Measurements from ENCODE around the gene MACO1. TPM values are rescaled to one million over a fixed set of nuclear protein-coding genes. Genes with fewer than 3 reads are reported as not detected.

MACO1 gene
- total and polyA plus RNA-seq, 2 of the 8 experiments (the other 6 are each of a cell fraction or from before 2014, with no cell fraction given): 3.5 to 15.1 TPM

DNA sequence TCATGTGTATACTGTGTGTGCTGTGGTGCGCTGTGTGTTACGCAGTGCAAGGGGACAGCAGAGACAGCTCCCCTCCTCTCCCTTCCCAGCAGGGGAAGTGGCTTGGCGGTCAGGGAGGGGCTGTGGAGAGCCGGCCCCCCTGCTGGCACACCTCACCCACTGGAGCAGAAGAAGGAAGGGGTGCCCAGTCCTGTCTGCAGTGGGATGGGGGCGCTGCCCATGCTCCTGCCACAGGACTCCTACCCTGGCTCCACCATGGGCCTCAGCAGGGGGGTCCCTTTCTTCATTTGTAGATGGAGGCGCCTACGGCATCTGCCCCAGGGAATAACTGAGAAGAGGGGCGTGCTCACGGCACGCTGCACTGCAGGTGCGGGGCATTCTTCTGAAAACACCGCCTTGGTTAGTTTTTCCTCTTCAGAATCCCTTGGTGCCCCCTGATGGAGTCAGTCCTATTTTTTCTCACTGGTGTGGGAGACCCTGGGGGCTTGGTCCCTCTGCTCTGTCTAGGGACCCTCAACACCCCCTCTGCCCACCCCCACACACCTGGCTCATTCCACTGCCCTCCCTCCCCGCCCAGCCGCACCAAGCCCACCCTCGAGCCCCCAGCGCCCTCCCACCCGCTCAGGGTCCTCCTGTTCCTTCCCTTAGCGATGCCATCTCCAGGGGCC, 99.0 kb downstream of the MACO1 start:
- CTCF ChIA-PET (ENCODE audit: partially characterized antibody): interaction anchor here (1.2 to 1.4 kb wide), 2 partner anchors 11 to 26 kb away, joined by 6 to 8 read pairs; no protein-coding TSS in a partner anchor
- no peak overlapping the region for H3K18ac ChIP-seq (ENCODE audit: extremely low read depth, low read length)

More for the DNA sequence above, 99.0 kb downstream of the MACO1 start:
- Histone ChIP-seq H4K8ac (ENCODE audit: extremely low read depth, insufficient read depth, low read length) (no peak overlapping the region), H3K4me2 (ENCODE audit: insufficient read depth in 1 of 2, low read depth in 2 of 2, low read length in 2 of 2) (no peak overlapping the region), H3K14ac (ENCODE audit: insufficient read length) (no peak overlapping the region), H2BK15ac (ENCODE audit: low read length) (peak overlapping the region; percentile 92), H2BK12ac (ENCODE audit: low read depth, low read length) (peak overlapping the region; percentile 72; the same call in 1 of the 2 replicates), H4K5ac (ENCODE audit: insufficient read length, low read depth, low read length) (no peak overlapping the region), H2BK5ac (ENCODE audit: low read depth, low read length) (no peak overlapping the region), H2BK20ac (ENCODE audit: low read length) (no peak overlapping the region), H3K23me2 (ENCODE audit: low read depth, low read length) (peaks cover 4% of the 10 kb centered on the region), H3K36me3 (ENCODE audit: control insufficient read depth in 2 of 4, insufficient read depth in 4 of 4, low read length in 3 of 4) (no peaks in the 10 kb centered on the region), H3K79me1 (ENCODE audit: low read depth, low read length) (no peaks in the 10 kb centered on the region), H4K20me1 (replicated peaks in 1 of 2; ENCODE audit: control insufficient read depth in 1 of 2, insufficient read depth in 2 of 2, low read length in 2 of 2) (peaks cover 0 to 3% of the 10 kb centered on the region in 2 experiments), H2AFZ (ENCODE audit: low read length) (no peak overlapping the region), H4K91ac (replicated peaks; ENCODE audit: insufficient read length, low read length) (no peak overlapping the region), H3K4ac (replicated peaks; ENCODE audit: insufficient read length, low read depth, low read length) (no peak overlapping the region), H3K4me1 (replicated peaks in 1 of 4; ENCODE audit: control insufficient read depth in 3 of 4, insufficient read depth in 4 of 4, low read length in 3 of 4) (peaks cover 0 to 5% (median 0%) of the 10 kb centered on the region in 4 experiments; a peak in 3 of 7 replicates), H3K9ac (replicated peaks in 1 of 4; ENCODE audit: extremely low read depth in 1 of 4, low read depth in 3 of 4, low read length in 3 of 4) (no peak overlapping the region), H2BK120ac (replicated peaks; ENCODE audit: low read depth, low read length) (no peak overlapping the region), H3K9me3 (ENCODE audit: insufficient read depth in 2 of 2, low read depth in 1 of 2, low read length in 1 of 2) (peaks cover 0 to 5% of the 10 kb centered on the region in 2 experiments; a peak in 1 of 4 replicates), H3K4me3 (ENCODE audit: extremely low read depth in 1 of 4, insufficient read depth in 2 of 4, low read depth in 3 of 4, low read length in 4 of 4) (no peak overlapping the region), H3K23ac (ENCODE audit: insufficient read length) (no peak overlapping the region), H3K27ac (ENCODE audit: low read depth, low read length) (no peak overlapping the region), H2AK5ac (ENCODE audit: low read depth, low read length) (peak overlapping the region; percentile 20; the same call in 1 of the 2 replicates), H3K56ac (replicated peaks; ENCODE audit: insufficient read length, low read depth, low read length) (peak overlapping the region; percentile 94), H3K27me3 (replicated peaks in 1 of 4; ENCODE audit: control insufficient read depth in 3 of 4, extremely low read depth in 1 of 4, insufficient read depth in 3 of 4, low read length in 3 of 4) (no peaks in the 10 kb centered on the region; a peak in 1 of 7 replicates), H3K79me2 (ENCODE audit: control insufficient read depth in 1 of 2, insufficient read depth in 2 of 2, low read length in 2 of 2) (no peaks in the 10 kb centered on the region)
- FAIRE-seq (no peak), DNase-seq (ENCODE audit: low read depth in 1 of 2, low spot score in 2 of 2) (no peak)
- no peak for TF ChIP-seq KDM4A (IDR thresholded peaks at IDR 0.05; ENCODE audit: low read depth, low read length, severe bottlenecking)
- TF ChIP-seq BRCA1 (IDR thresholded peaks at IDR 0.05; ENCODE audit: low read depth, low read length): no peak
- TF ChIP-seq TBP (IDR thresholded peaks at IDR 0.05; ENCODE audit: low read depth, low read length): no peak
- TF ChIP-seq RXRA (IDR thresholded peaks at IDR 0.05; ENCODE audit: insufficient read depth, low read depth, low read length): no peak
- no peak for TF ChIP-seq SIN3A (conservative IDR thresholded peaks at IDR 0.05 in 1 of 2, IDR thresholded peaks at IDR 0.05 in 1 of 2; ENCODE audit: low read depth in 1 of 2, low read length in 2 of 2)
- no peak for TF ChIP-seq POLR2AphosphoS5 (IDR thresholded peaks at IDR 0.05; ENCODE audit: low read depth, low read length)
- TF ChIP-seq, protein P1, sequence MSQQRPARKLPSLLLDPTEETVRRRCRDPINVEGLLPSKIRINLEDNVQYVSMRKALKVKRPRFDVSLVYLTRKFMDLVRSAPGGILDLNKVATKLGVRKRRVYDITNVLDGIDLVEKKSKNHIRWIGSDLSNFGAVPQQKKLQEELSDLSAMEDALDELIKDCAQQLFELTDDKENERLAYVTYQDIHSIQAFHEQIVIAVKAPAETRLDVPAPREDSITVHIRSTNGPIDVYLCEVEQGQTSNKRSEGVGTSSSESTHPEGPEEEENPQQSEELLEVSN (IDR thresholded peaks at IDR 0.05): no peak
- no peak for TF ChIP-seq BCL11A (IDR thresholded peaks at IDR 0.05; ENCODE audit: low read depth in 2 of 2, low read length in 2 of 2)
- no peak for TF ChIP-seq CBX8 (IDR thresholded peaks at IDR 0.05; ENCODE audit: borderline replicate concordance, low read depth, low read length)
- TF ChIP-seq KDM1A (IDR thresholded peaks at IDR 0.05; ENCODE audit: borderline replicate concordance, low read length): no peak
- POLR2A ChIA-PET (ENCODE audit: partially characterized antibody): interaction anchor here (1.2 to 1.6 kb wide), 2 partner anchors 10 to 23 kb away, joined by 5 to 6 read pairs; no protein-coding TSS in a partner anchor
- WGBS, 2 experiments (ENCODE audit: extremely low coverage in 1 of 2, insufficient coverage in 1 of 2, insufficient read length in 1 of 2, insufficient replicate concordance in 2 of 2, low coverage in 1 of 2, low lambda C conversion rate in 2 of 2, missing lambda C conversion rate in 1 of 2): 81% methylated on average over 12 of the region's 18 CpGs; no CpG with 5 or more reads in 1 of the 2 experiments
